NCI-H446 treated with DMSO at 0.1 percent for 48 hours (cell line): Measurements from ENCODE around the gene OSTC.
"Not testable (repeated sequence)": the region's sequence is repeated elsewhere in the genome, so short reads cannot be mapped to it uniquely, and the experiment has no call there.

Source experiments
- DNase-seq: peaks from one replicate; lab custom pipeline; 2025; lab: John Stamatoyannopoulos, UW

Gene OSTC

DNA sequence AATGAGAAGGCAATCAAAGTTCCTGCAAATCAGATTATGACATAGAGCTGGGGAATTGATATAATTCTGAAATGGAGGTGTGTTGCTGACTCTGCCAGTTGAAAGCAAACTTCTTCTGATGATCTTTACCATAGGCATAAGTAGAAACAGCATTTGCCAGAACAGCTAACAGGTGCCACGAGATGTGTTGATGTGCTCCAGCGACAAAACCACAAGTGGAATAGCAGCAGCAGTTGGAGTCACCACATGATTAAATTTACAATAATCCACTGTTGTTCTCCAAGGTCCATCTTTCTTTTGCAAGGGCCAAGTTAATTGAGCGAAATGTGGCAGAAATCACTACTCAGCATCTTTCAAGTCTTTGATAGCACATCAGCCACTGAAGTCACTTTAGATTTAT, 3.7 kb upstream of the OSTC start:
- no peak for DNase-seq

DNA sequence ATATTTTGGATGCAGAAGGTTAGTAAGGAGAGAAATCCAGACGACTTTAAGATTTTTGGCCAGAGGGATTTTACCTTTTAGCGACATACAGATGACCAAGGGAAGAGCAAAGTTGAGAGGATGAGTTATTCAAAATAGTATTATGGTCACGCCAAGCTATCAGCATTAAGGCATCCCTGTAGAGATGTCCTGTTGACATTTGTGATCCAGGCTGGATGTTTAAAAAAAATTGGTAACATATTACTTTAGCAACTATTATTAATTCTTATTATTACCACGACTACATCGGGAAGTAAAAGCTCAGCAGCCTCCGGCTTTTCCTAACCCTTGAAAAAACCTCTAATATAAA, 562 bp upstream of the OSTC start:
- no peak for DNase-seq

DNA sequence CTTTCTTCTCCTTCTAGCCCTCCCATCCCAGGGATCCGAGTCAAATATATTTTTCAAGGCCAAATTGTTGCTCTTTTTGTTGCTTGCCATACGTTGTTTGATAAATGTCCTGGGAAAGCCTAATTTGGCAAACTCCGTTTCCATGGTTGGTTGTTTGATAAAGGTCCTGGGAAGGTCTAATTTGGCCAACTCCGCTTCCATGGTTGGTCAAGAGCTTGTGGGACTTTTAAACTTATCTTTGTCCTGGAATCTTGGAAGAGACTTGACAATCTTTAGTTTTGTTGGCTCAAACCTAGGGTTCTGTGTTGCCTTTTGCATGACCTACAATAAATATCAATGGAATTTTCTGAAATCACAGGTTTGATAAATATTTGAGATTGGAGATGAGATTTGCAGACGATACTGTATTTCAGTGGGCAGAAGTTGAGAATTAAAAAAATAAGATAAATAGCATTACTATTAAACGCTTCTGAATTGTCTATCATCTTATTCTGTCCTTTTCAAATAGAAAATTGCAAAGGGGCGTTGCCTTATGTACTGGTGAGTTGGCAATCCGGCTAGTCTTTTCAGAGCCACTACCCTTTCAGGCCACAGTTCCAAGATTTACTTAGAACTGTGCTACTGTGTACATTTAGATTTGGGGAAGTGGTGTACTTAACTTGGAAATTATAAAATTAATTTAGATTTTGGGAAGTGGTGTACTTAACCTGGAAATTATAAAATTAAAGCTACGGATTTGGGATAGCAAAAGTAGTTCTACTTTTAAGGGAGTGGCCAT, 804 bp downstream of the OSTC start:
- no peak for DNase-seq

DNA sequence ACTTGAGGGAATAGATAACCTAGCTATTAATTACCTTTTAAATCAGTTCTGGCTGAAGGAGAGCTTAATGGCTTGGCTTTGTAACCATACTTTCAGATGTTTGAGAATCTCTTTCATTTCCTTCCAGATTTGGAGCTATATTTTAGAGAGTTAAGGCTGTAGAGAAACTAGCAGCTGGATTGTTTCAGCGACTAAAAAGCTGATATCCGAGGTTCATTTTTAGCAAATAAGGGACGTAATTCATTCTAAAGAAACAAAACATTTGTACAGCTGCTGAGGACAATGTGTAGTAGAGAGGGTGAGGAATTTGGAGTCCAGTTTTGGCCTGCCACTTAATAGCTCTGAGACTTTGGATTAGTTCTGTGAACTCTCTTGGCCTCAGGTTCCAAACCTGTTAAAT, 12.2 kb downstream of the OSTC start:
- no peak for DNase-seq

DNA sequence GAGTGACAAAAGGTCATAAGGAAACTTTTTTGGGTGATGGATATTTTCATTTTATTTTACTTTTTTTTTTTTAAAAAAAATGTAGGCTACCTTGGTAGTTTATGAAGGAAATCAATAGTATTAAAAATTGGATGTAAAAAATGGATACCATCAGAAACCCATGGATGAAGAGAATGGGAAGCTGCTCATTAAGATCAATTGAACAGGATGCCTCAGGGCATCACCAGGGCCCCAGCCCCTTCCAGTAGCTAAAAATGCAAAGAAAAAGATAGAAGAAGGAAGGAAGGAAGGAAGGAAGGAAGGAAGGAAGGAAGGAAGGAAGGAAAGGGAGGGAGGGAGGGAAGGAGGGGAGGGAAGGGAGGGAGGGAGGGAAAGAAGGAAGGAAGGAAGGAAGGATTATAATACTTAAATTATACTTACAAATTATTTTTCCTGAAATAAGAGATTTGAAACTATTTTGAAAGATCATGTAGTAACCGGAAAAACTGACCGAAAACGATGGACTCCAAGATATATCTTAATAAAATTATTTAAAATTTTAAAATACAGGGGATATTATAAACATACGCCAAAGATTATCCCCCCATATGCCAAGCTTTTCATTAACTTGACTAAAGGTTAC, 24.1 kb downstream of the OSTC start:
- DNase-seq, result no peak

DNA sequence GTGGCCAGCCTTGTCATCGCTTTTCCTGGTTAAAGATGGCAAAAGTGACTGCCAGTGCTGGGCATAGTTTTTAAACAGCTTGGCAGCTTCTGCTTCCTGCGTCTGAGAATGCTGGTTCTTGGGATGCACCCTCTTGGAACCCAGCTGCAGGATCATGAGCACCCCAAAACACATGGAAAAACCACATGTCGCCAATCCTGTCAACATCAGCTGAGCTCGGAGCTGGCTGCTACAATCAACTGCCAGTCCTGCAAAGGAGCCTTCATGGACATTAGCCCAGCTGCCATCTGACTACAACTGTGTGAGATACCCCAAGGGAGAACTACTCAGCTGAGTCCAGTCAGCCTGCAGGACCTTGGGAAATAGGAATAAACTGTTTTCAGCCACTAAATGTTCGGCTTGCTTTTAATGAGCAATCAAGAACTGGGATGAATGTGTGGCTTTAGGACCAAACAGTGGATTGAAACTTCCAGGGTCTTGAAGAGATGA, 31.0 kb downstream of the OSTC start:
- DNase-seq, result no peak

DNA sequence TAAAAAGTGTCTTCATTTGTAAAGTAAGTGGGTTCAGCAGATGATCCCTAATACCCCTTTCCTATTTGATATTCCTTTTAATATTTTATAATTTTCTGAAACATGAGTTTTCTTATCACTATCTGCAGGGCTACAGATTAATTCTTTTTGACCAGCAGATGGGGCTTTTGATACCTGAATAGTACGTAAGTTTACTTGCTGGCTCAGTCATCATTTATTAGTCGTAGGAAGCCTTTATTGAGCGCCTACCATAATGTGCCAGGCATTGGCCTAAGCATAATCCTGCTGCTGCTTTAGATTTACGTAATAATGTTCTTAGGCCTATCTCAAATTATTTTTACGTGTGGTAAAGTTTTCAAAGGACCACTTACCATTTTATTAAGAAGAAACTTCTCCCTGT, 33.1 kb downstream of the OSTC start:
- peak; percentile 57 for DNase-seq

DNA sequence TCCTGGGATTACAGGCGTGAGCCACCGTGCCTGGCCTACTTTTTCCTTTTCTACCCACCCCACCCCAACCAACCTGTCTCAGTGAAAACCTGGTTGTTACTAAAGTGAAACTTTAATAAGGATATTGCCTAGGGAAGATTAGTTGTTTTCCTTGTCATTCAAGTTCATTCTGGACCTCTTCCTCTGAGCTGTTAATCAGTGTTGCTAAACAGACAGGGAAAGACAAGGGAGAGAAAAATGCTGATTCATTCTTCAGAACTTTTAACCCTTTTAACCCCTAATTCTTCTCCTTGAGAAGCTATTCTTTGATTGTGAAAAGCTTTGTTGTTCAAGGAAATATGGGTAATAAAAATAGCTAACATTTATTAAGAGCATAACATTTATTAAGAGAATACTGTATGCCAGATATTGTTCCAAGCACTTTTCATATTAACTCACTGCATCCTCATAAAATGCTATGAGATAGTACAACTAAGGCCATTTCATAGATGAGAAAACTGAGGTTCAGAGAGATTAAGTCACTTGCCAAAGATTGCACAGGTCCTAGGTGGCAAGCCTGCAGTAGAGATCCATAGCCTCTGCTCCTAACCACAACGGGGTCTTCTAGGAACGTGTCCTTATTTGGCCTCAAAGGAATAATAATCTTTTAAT, 34.8 kb downstream of the OSTC start:
- DNase-seq, result no peak

DNA sequence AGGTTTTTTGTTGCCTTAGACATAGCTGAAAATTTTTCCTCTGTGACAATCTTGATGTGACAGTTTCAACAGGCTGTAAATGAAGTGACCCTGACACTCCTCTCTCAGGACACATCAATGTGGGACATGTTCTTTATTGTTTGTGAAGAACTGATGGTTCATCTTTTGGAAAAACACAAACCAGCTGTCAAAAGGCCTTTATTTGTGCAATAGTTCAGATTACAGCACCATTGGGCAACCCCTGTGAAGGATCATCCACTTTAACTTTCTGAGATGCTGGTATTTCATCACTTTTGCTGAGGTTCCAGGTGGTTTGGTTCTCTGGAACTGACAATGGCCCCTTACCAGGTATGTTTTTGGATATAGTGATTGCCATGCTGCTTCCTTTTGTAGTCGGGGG, 40.3 kb downstream of the OSTC start:
- DNase-seq, result no peak

DNA sequence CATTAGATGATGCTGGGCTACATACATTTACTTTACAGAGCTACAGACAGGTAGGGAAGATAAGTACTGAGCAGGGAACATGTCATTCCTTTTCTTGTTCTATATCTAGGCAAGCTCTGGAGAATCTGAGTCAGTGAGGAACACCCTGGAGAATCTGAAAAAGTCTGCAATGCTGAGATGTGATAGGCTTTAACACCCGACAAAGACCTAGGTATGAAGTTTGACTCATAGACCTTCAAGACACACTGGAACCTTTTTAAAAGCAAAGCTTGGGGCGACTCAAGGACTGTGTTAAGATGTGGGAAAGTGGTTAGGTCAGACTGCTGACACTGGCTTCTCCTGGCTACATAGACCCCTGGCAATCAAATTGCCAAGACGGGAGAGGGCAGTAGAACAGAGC, 42.8 kb downstream of the OSTC start:
- DNase-seq, result no peak

DNA sequence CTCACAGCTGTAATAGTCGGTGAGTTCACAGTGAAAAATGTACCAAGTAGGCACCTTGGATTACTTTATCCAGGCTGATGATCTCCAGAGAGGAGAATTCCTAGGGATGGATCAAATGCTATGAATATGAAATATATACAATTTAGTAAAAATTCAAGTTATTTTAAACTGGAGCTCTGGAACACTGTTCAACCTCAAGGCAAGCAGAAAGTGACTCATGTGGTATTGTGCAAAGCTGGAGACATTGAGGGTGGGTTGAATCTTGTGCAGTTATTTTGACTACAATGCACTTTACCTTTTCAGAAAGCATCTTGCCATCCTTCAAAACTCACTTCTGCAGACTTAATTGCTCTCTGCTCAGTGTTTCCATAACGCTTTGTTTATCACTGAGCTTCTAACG, 43.4 kb downstream of the OSTC start:
- no peak for DNase-seq

DNA sequence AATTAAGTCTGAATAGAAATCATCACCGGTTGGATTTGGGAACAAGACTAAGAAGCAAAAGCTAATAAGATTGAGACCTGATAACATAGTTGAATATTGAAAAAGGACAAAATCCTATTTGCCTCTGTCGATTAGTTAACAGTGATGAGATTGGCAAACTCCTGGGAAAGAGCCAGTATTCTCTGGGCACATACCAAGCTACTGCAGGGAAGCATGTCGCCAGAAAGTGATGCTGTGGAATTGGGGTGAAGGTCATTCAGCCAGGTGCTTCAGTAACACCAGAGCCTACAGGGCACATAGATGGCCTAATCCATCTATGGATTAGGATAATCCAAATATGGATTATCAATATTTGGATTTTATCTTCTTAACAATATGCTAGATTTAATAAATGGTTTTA, 44.0 kb downstream of the OSTC start:
- DNase-seq, result no peak

DNA sequence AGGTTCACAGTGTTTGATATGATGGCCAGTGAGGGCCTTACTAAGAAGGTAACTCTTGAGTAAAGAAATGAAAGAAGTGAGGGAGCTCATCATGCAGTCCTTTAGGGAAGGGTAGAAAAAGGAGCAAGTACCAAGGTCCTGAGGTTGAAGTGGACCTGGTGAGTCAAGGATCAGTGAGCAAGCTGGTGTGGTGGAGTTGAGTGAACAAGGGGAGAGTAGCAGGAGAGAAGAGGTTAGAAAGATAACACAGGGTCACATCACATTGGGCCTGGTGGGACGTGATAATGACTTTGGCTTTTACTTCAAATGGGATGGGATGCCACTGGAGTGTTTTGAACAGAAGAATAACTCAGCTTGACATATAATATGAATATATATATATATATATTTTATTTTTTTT, 44.7 kb downstream of the OSTC start:
- DNase-seq, result no peak

DNA sequence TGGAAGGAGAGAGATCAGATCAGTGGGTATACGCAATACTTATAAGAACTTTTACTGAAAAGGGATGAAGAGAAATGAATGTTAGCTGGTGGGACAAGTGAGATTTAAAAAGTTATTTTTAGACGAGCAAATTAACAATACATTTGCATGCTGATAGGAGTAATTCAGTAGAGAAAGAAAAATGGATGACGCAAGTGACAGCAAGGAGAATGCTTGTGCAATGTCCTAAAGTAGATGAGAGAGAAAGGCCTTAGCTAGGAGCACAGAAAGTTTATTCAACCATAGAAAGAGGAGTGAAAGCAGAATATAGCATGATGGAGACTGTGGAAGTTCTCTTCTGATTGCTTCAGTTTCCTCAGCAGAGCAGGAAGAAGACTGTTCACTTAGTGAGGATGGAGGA, 45.8 kb downstream of the OSTC start:
- no peak for DNase-seq

DNA sequence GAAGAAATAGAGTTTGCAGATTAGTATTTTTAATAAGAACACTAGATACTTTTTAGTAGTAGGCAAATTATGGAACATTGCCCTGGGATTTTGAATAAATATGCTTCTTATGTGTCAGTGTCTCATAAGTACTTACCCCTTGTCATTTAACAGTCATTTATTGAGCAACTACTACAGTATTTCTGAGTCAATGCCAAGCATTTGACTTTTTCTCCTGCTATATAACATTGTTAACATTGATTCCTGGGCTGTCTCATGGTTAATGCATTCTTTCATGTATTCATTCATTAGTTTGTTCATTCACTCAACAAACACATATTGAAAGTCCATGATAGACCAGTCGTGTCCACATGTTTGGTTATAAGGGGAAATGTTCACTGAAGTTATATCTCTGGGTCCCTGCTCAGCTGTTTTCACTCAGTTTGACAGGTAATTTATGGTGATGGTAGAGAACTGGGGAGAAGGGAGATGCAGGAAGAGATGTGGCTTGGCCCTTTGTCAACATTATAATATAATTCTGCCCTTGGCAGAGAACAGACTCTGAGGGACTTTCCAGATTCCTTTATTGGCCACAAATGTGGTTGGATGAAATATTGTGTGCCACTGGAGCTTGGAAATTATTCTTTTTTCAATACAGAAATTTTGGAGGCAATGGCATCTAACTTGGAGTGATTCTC, 49.8 kb downstream of the OSTC start:
- no peak for DNase-seq

DNA sequence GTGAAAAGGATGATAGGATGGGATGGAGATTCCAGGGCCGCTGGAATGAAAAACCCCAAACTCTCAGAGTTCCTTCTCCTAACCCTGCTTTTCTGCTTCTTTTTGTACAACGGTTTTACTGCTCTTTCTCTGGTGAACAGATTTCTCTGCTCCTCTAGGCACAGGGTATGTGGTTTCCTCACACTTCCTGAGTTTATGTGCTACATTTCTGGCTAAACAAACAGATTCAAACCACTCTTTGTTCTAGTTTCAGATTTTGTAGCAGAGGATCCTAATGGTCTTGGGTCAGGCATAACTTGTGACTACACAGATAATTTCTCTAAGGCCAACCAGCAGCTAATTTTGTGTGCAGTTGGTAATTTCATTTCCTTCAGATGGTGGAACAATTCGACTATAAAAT, 52.6 kb downstream of the OSTC start:
- DNase-seq, result no peak

DNA sequence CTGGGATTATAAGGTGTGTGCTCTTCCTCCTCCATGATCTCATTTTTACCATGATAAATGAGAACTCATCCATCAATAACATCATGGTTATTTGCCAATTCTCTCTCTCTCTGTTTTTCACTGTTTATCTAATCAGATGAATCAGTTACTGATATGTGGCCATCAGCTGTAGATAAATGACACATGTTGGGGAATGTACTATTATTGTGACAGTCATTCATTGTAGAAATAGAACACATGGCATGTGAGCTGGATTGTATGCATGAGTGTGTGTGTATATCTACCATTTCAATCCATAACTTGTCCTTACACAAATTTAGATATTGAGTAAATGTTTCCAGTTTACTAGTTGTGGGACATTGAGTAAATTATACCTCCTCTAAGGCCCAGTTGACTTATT, 53.0 kb downstream of the OSTC start:
- DNase-seq, result no peak

DNA sequence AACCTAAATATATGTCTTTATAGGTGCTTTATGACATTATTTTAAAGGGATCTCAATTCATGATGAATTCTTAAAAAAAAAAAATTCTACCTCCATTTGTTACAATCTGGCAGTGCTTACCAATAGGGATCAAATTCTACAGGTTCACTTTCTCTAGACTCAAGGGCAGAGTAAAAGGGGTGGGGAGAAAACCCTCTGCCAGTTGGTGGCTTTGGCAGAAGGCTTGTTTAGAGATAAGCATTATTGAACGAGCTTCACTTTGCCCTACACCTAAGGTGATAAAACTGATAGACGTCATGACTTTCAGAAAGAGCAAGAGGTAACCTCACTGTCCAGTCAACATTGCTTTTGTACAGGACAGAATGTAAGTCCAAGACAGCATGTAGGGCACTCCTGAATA, 53.6 kb downstream of the OSTC start:
- no peak for DNase-seq

DNA sequence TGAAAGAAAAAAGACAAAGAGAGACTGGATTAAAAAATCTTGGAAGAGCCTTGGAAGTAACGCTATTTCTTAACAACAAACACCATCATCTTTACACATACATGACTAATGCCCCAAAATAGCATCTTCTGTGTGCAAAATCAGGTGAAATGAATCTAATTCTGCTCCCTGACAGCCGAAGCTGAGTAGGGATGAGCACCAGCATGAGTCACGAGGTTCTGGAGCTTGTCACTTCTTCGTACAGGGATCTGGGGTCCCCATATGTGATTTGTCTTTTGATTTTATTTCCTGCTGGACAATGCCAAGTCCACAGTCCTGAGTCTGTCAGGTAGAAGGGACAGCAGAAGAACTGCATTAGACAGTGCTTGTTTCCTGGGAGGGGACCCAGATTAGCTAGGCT, 55.9 kb downstream of the OSTC start:
- no peak for DNase-seq

DNA sequence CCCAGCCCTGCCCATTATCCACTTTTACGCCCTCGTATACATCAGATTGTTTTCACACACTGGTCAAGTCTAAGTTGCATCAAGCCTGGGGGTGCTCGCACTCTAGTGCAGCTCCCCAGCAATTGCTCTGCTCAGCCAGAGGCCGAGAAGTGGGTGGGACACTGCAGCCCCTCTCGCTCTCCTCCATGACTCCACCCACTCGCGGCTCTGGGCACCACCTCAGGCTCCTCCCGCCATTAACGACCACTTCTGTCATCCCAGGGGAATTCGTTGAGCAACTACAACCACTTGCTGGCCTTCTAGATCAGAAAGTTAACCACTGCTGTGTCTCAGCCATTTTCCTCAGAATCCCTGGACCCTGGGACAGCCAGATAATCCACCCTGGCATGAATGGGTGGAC, 58.8 kb downstream of the OSTC start:
- no peak for DNase-seq

DNA sequence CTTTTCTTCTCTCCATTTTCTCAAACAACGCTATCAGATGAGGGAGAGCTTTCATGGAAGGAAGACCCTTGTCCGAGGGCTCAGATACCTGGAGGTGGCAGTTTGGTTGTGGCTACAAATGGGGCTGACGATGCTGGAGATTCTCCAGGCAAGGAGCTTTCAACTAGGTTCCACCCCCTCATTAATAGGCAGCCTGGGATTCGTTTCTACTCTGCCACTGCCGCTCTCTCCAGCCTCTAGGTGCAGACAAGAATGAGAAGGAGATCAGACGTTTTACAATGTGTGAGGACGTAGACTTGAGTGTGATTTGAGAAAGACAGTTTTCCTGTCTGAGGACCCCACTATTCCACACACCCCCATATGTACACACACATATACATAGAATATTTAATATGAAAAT, 59.3 kb downstream of the OSTC start:
- DNase-seq, result no peak

DNA sequence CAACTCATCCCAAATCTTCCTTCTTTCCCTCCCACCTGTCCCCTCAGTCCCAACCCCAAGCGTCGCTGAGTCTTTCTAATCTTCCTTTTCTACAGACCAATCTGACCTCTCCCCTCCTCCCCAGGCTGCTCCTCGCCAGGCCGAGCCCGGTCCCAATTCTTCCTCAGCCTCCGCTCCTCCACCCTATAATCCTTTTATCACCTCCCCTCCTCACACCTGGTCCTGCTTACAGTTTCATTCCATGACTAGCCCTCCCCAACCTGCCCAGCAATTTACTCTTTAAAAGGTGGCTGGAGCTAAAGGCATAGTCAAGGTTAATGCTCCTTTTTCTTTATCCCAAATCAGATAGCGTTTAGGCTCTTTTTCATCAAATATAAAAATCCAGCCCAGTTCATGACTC, 60.2 kb downstream of the OSTC start:
- DNase-seq, result not testable (repeated sequence)

DNA sequence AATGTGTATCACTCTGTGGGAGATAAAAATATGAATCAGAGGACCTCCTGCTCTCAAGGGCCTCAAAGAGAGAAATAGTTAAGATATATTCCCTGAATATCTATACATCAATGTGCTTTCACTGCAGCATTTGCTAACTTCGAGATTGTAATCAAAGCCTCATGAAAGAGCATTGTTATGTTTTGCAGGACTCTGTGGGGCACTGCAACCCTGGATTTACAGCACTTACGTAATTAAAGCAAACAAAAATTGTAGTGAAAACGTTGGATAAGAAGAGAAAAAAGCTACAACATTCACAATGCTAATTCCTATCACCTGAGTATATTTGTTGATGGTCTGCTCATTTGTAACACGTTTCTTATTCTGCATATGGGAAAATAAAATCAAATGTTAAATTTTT, 64.5 kb downstream of the OSTC start:
- no peak for DNase-seq
